Ramos (cell line): ENCODE data around the gene GDPD5.

Experiments
- in situ Hi-C: fragments of 300-500 bp; cut with MboI; formaldehyde crosslinking; loops from one replicate; pipeline ENCODE4 v1.14.3; 2022; ENCODE audit warnings: low sequenced_read_pairs; ENCODE audit not compliant: unreplicated experiment

The GDPD5 gene

DNA sequence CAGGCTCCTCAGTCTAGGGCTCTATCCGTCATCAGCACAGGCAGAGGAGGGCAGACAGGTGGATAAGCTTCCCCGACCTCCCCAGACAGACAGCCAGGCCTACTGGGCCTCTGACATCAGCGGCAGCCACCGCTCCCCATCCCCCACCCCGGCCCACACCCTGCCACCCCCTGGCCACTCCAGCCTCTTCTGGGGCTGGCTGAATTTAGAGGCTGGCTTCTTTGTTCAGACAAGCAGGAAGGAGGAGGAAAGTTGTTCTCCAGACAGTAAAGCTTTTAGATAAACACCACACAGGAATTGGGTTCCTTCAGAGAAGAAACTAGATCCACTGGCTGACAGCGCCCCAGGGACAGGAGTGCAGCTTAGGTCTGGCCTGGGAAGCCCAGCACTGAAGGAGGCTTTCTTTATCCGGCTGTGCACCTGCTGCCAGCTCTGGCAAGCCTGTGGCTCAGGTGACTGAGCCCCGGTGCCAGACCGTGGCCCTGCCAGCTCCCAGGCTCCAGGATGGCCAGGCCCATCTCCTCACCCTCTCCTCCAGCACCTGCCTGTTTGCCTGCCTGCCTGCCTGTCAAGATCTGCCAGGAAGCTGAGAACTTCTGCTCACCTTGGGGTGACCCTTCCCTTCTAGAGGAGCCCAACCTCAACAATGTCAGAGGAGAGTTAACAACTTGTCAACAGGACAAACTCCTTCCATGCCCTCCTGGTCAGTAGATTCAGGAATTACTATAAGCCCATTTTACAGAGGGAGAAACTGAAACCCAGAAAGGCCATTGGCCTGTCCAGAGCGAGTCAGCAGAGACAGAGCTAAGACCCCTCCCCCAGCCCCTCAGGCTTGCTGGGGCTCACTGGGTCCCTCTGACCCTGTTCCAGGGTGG lies 48.8 kb downstream of the GDPD5 start:
- in situ Hi-C loops, result no loop called here

DNA sequence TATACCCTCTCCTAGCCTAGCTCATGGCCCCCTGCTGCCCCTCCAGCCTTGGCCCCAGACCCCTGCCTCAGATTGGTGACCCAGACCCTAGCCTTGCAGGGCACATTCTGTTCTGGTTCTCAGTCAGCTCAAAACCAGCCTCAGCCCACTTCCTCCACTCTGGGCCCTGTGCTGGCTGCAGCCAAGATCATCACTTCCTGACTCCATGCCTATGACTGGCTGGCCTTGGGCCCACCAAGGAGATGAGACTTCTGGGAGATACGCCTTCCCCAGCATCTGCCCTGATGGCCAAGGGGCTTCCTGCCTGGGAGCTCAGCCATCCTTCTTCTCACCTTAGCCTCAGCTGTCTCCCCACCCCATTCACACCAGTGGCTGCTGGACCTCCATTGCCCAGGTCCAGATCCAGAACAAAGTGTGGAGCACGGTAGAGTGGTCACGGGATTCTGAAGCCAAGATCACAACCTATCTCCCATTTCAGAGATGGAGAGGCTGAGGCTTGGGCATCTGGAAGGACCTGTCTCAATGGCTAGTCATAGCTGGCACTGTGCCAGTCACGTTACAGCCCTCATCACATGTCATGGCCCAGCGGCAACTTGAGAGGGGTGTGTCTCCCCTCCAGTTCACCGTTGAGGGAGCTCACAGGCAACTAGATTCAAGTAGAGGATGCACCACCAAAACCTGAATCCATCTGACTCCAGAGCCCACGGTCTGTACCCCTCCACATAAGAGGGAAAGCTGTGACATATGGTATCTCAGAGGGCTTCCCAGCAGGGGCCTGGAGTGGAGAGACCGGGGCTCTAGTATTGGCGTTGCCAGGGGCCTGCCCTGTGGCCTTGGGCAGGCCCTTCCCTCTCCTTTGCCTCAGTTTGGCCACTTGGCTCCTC lies 49.7 kb downstream of the GDPD5 start:
- in situ Hi-C loops, result no loop called here

DNA sequence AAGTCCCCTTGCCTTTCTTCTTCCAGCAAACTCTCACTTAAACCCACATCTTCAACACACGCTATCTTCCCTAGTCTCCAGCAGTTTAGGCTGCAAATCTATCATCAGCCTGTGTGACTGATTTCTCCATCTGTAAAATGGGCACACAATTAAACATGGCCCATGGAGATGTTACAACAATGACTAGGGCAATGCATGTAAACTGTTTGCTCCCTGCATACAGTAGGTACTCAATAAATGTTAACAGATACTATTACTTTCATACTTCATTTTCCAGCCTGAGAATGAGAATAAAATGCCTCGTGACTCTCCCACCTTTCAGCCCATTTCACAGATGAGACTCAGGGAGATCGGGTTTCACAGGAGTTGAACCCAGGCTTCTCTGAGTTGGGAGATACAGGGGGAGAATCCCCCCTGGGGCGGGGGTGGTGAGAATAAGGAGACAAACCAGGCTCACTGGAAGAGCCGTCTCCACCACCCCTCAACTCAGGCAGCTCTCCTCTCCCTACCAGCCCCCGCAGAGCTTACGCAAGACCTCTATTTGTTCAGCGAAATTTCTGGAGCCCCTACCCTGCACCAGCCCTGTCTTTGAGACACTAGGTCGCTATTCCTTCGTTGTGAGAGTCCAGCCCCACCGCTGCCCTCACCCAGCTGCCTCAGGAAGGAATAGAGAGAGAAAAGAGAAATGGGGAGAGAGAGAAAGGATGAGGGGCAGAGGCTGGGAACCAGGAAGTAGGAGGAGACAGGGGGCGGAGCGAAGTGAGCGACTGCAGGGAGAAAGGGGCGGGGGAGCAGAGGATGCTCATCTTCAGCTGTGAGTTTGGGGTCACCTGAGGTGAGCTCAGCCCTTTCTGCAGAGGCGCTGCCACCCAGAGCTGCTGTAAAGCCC lies 50.6 kb downstream of the GDPD5 start:
- in situ Hi-C loops, result no loop called here

DNA sequence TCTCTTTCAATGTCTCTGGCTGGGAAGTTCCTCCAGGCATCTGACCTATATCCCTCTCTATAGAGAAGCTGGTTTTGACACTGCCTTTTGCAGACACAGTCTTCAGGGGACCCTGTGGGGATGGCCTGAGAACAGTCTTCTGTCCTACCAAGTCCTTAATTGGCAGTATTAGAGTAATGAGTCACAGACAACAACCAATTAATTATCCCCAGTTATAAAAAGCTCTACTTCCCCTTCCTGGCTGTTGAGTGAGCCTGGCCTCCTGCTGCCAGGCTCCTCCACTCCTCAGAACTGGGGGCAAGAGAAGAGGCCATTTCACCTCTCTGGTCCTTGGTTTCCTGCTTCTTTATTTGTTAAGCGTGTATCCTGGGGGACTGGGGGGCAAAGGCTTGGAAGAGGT lies 51.5 kb downstream of the GDPD5 start:
- in situ Hi-C loops, result no loop called here

DNA sequence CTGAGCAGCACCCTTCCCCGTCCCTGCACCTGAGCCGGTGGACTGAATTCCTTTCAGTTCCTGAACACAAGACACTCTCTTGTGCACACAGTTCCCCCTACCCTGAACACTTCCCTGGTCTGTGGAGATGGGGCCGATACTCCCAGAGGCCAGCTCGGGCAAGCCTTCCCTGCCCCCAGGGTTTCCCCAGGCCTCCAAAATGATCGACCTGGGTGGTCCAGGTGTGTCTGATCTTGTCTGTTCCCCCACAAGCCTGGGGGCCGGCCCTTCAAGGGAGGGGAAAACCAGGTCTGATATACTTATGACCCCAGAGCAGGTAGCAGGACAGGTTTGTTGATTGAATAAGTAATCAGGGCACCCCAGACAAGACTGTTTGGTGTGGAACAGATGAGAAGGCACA lies 52.1 kb downstream of the GDPD5 start:
- in situ Hi-C loops, result no loop called here

DNA sequence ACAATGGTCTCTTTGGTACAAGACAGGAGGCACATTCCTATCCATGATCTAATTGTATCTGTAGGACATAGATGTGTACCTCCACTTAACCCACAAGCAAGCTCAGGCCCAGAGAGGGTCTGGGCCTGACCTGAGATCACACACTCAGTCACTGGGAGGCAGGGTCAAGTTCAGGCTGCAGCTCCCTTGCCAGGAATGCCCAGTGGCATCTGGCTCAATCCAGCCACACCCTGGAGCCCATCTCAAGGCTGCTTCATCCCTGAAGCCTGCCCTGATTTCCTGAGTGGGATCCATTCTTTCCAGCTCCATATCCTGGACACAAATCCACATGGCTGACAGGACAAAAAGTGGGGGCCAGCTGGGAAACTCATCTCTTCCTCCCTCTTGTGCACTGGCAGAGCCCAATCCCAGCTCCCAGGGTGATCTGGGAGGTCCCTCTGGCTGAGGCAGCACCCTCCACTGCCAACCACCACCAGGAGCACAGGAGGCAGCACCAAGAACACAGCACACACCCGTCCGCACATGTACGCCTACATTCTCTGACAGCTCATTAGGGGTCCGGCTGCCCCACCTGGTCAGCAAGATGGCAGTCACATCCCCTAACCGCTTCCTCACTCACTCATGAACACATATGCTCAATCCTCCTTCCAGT lies 53.5 kb downstream of the GDPD5 start:
- in situ Hi-C loops, result no loop called here

DNA sequence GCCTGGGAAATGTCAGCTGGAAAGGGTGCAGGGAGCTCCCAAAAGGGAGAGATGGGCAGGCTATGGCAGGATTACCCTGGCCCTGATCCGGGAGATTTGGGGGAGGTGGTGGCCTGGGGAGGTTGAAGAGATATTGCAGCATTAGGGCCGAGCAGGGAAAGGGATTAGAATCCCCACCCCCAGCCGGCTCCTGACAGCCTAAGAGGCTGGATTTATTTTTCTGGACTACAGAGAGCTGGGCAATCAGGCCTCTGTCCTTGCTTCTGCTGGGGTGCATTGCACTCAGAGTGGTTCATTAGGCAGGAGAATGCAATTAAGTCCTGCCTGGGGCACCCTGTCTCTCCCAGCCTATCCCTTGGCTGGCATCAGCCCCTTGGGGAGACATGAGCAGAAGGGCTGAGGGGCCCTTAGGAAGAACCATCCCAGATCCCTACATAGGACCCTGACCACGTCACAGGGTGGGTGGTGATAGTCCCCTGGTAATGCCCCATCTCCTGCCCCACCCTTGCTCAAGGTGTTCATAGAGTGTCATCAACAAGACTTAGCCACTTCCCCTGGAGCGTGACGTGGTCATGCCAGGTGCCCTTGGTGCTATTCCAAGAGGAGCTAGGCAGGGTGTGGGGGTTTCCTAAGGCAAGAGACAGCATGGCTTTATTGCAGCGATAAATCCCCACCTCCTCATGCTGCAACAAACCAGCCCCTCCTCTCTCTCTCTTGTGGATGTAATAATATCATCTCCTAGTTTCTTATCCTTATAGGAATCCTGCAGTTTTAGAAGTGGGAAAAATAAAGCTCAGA lies 54.4 kb downstream of the GDPD5 start:
- in situ Hi-C loops, result no loop called here

DNA sequence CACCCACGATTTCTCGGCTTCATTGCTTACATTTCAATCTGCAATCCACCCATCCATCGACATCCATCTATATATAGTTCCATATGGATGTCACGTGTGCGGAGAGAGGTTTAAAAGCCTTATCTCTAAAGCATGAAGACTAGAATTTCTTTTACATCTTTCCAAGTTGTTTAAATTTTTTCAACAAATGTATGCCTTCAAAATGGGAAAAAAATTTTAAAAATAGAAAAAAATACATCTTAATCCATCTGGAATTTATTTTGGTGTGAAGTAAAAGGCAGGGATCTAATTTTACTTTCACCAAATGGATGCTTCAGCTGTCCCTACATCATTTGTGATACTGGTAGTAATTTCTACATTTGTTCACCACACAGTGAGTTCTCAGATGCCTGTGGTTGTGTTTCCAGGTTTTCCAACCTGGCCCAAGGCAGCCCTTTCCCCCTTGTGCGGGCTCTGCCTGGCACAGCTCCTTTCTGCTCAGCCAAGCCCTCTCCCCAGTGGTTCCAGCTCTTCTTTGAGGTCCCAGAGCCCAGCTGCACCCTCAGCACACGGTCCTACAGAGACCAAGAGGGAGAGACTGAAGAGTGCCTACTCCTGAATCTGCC lies 55.2 kb downstream of the GDPD5 start:
- in situ Hi-C loops, result no loop called here

DNA sequence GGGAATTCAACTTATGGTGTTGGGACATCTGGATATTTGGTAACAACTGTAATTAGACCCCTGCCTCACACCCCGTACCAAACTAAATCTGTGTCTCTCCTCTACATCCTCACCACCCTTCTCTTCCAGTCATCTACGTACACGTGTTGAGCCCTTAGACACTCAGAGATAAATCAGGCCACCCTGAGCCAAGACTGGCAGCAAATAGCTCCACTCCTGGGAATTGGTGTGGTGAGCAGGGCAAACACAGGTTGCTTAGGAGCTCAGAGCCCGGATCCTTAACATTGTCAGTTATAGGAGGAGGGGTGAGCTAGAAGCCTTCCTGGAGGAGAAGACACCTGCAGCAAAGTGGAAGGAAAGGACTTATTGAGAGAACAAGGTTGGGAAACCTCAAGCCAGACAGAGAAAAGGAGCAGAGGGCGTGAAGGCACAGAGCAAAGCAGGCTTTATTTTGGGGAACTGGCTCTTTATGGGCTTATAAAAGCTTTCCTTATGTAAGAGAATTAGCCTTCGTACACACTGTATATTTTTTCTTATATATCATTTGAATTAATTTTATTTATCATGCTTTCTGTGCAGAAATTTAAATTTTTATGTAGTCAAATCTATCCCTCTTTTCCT lies 55.8 kb downstream of the GDPD5 start:
- in situ Hi-C loops, result no loop called here

DNA sequence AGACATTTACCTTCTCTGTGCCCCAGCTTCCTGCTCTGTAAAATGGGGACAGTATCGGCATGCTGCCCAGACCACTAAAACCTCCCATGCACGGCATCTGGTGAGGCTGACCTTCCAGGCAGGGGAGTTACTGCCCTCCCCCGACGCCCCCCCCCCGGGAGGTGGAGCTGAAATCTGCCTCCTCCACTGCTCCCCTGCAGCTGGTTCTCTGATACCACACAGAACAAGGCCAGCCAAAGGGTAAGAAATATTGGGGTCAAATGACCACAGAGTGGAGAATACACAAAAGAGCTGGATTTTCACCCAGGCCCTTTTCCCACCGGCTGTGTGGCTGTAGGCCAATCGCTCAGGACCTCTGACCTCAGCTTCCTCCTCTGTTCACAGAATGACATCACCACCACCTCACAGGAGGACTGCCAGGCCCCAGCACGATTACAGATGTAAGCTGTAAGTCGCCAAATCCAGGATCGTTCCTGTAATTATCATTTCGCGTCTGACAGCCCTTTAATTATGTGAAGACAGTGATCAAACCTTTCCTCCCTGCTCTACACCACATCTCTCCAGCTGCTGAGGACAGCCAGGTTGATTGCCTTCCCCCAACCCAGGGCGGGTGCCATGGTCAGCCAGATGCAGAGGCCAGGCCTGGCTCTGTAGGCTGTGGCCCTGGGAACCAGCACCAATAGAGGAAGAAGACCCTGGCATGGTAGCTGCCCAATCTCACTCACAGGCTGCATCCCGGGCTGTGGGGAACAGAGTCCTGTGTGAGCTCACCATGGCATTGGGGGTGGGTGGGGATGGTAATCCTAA lies 57.0 kb downstream of the GDPD5 start:
- in situ Hi-C loops, result no loop called here

DNA sequence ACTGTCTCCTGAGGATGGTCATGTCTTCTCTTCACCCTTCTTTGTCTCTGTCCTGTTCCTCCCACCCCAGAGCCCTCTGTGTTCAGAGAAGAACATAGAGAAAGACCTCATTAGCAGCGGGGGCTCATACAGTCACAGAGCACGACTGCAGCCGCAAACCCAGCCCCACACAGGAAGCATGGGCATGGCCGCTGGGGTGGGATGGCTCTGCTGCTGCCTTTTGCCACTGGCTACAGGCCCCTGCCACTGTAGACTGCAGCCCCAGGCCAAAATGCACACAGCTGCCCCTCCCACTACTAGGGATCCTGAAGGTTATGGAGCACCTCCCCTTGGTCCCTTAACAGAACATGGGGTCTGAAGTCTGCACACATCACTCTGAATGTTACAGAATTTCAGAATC lies 57.9 kb downstream of the GDPD5 start:
- in situ Hi-C loops, result no loop called here

DNA sequence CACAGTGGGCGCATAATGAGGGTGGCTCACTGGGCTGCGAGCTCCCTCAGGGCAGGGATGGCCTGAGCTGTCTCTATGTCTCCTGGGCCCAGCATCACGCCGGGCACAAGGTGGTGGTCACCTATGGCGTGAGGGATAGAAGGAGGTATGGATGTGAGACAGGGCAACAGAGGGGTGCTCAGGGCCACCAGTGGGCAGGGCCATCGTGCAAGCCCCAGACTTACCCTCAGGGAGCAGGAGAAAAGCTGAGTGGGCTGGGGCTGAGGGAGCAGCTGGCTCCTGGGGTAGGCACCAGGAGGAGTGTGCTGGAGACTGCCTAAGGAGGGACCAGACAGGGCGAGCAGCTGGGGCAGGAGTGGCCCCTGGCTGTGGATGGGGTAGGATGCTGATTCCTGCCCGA lies 58.4 kb downstream of the GDPD5 start:
- in situ Hi-C loops, result no loop called here

DNA sequence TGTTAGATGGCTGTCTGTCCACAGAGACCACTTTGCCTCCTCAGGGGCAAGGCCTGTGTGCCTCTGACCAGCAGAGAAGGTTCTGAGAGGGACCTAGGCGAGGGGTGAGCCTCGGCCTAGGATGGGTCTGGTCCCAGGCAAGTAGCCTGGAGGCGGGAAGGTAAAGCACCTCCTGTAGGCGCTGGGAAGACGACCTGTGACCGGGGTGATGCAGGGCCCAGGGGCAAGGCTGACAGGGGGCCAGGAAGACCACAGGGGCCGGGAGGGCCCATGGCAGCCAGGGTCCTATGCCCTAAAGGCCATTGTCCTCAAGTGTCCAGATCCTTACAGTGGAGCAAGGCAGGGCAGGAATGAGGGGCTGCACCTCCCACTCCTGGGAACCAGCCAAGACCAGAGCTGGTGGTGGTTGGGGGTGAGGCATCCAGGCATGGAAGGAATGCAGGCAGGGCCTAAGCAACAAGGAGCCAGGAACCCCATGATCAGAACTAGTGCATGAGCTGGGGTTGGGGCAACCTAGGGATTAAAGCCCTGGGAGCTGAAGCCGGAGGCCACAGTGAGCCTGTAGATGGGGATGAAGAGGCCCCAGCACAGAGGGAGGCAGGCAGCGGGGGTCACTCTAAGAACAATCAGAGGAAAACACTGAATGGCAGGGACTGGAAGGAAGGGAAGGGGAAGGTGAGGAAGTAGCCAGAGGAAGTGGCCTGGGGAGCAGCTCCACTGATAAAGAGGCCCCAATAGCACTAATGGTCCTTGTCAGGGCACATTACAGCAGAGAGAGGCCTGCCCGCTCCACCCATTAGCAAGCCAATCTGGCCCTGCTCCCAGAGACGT lies 59.8 kb downstream of the GDPD5 start:
- in situ Hi-C loops, result no loop called here

DNA sequence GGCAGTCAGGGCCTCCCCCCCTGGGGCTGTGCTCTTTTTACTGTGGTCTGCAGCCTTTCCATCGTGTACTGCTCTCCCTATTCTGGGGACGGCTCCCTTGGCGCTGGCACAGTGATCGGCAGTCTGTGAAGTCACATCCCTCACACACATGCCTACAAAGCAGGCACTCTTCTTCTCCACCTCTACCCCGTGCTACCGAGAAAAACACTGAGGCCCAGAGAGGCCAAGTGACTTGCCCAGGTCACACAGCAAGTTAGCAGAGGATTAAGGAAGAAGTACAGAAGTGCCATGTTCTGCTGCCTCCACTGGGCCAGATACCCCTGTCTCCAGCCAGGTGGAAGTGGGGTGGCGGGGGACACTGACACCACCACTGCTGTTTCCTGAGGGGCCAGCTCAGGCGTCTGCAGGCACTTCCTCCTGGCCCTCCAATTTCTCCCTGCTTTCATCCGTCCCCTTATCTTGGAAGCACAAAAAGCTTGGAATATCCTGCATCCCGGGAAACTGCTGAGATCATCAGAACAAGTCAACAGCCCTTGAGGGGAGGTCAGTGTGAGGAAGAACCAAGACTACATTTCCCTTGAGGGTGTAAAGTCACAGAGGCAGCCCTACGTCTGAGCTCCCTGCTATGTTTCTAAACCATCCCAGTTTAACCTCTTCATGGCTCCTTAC lies 62.5 kb downstream of the GDPD5 start:
- in situ Hi-C loops, result no loop called here

DNA sequence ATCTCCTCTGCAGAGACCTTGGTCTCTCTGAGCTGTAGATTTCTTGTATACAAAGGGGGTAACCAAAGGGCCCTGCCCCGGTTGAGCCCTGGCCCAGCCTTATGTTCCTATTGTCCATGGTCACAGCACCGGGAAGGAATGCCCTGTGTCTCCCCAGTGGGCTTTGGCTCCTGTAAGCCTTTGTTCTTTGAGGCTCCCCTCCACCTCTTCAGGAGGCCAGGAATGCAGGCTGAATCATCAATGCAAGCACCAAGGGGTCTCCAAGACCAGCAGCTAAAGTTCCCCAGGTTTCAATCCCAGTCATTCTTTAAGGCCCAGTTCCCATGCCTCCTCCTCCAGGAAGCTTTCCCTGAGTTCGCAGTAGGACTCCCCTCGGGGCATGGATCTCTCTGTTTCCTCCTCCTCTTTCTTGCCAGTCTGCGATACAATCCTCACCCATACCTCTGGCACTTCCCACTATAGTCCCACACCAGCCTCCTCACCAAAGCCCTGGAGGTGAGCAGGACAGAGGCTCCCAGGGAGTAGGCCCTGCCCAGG lies 63.6 kb downstream of the GDPD5 start:
- in situ Hi-C loops, result no loop called here

DNA sequence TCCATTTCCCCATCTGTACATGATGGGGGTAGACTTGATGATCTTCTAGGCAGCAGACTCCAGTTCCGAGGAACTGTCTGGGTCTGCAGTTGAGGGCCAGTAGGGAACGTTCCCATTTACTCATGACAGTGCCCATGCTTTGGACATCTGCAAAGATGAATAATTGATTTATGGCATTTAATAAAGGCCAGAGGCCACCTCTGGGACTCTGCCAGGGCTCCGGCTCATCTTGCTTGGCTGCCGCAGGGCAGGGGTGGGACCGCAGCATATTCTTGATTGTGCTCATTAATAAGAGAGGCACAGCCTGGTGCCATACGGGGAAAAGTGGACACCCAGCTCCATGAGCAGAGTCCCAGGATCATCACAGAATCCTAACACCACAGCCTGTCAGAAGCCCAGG lies 64.6 kb downstream of the GDPD5 start:
- in situ Hi-C loops, result no loop called here
